GM12872 (cell line): ENCODE measurements around the gene PHEX.

Experiments used
- TF ChIP-seq, protein P1 (sequence below): IDR thresholded peaks from 3 replicates; pipeline ENCODE4 v1.5.1; 2011; ENCODE audit warnings: low read depth, mild to moderate bottlenecking, low read length, moderate library complexity; ENCODE audit not compliant: insufficient read depth

The PHEX gene

DNA sequence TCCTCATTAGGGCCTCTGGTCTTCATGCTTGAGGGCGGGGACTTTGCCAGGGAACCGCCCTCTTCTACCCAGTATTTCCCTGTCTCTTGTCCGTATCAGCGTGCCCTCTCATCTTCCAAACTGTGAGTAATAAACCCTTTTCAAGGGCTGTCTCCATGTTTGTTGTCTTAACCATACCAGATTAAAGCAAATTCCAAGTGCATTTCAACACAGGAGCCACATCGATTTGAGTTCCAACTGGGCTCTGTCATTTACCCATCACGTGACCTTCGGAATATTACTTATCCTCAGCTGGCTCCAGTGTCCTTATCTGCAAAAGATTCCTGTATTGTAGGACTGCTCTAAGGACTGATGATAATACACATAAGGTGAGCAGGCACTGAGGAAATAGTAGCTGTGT lies 6.4 kb upstream of the PHEX start:
- TF ChIP-seq, protein P1, sequence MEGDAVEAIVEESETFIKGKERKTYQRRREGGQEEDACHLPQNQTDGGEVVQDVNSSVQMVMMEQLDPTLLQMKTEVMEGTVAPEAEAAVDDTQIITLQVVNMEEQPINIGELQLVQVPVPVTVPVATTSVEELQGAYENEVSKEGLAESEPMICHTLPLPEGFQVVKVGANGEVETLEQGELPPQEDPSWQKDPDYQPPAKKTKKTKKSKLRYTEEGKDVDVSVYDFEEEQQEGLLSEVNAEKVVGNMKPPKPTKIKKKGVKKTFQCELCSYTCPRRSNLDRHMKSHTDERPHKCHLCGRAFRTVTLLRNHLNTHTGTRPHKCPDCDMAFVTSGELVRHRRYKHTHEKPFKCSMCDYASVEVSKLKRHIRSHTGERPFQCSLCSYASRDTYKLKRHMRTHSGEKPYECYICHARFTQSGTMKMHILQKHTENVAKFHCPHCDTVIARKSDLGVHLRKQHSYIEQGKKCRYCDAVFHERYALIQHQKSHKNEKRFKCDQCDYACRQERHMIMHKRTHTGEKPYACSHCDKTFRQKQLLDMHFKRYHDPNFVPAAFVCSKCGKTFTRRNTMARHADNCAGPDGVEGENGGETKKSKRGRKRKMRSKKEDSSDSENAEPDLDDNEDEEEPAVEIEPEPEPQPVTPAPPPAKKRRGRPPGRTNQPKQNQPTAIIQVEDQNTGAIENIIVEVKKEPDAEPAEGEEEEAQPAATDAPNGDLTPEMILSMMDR = no peak

DNA sequence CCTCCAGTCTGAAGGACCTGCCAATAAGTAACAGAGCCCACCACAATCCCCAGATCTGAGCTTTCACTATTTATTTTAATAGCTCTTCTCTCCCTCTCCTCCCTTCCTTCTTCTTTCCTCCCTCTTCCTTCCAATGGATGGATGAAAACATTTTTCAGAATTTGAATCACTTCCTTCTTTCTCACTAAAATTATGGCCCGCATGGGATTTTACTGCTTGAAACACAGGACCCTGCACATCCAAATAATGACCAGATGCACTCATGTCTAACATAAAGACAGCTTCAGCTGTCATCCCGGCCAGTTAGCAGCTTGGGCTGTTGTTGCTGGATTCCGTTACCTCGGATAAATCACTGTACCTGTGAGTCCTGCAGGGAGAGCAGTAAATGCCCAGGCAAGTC lies 5.4 kb upstream of the PHEX start:
- TF ChIP-seq, protein P1 = no peak

DNA sequence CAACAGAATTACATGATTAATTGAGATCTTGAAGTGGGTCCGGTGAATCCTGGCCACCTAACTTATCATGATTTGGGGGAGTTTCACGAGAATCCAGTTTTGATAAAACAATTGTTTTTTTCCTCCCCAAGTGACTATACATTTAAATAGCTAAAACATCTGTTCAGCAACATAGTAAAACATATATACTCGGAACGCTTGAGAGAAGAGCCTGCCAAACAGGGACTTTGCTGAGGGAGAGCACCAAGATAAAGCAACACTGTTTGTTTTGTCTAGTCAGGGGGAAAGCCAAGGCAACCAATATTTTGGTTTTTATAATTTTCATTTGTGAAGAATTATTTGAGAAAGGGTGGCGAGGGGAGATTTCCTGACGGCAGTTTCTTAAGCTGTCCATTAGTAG lies 381 bp downstream of the PHEX start:
- TF ChIP-seq, protein P1 = no peak

DNA sequence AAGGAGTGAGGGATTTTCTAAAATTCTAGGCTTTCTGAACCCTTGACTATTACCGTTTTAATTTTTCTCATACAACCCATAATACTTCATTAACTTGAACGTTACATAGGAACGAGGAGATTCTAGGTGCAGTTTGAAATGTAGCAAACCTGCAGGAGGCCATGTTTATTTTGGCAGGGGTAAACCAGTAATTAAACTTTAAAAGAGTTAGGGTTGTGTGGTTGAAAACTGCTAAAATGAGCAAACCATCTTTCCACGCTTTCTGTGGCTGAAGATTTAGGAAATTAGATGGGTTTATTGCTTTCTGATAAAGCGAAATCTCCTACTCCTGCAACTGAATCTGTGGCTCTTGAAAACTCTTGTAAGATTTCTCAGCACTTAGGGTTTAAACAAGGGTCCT lies 1.7 kb downstream of the PHEX start:
- TF ChIP-seq, protein P1 = no peak

DNA sequence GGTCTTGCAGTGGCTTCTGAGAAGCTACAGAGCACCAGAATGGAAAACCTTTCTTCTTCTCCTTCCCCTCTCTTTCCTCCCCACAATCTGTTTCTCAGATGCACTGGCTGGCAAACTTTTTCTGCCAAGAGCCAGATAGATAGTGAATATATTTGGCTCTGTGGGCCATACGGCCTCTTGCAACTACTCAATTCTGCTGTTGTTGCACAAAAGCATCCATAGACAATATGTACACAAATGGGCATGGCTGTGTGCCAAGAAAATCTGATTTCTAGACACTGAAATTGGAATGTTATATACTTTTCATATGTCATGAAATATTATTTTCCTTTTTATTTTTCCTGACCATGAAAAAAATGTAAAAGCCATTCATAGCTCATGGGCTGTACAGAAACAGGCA lies 3.1 kb downstream of the PHEX start:
- TF ChIP-seq, protein P1 = no peak

DNA sequence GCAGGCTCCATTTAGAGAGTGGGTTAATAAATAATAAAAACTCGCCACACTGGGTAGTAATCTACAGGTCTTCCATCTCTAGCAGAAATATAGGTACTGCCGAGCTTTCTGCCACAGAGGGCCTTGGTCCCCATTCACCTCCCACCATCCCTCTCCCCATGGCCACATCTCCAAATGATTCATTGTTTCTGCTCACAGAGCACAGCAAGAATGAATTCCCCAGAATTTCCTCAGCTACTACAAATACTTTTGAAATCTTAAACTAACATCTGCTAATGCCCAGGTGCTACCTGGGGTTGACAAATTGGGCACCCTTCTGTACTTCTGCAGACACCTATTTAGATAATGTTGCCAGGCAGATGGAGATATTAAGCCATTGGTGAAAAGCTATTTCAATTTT lies 5.1 kb downstream of the PHEX start:
- TF ChIP-seq, protein P1 = no peak

DNA sequence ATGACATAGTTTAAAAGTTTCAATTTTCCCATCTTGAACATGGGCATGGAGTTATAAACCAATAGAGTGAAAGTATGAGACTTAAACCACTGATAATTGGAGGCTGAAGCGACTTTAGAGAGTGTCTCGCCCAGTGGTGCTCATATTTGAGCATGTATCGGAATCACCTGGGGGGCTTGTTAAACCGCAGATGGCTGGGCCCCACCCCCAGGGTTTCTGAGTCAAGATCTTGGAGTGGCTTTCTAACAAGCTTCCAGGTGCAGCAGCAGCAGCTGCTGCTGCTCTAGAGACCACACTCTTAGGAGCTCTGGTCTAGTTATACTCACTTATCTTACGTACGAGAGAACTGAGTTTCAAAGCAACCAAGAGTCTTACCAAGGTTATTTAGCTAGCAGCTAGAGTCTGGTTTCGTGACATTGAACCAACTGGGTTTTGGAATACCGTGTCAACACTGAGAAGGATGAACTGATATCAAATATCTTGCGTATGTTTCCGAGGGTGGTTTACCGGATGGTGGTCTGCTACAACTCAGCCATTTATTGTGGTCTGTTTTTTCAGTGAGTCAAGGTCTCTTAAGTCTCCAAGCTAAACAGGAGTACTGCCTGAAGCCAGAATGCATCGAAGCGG lies 5.9 kb downstream of the PHEX start:
- TF ChIP-seq, protein P1 = no peak
